NCI-H526 treated with DMSO at 0.1 percent for 48 hours (cell line): ENCODE measurements around the gene UBE2J2.

ENCODE experiments used
- DNase-seq: peaks from one replicate; lab custom pipeline; 2025; lab: John Stamatoyannopoulos, UW

UBE2J2 gene

DNA sequence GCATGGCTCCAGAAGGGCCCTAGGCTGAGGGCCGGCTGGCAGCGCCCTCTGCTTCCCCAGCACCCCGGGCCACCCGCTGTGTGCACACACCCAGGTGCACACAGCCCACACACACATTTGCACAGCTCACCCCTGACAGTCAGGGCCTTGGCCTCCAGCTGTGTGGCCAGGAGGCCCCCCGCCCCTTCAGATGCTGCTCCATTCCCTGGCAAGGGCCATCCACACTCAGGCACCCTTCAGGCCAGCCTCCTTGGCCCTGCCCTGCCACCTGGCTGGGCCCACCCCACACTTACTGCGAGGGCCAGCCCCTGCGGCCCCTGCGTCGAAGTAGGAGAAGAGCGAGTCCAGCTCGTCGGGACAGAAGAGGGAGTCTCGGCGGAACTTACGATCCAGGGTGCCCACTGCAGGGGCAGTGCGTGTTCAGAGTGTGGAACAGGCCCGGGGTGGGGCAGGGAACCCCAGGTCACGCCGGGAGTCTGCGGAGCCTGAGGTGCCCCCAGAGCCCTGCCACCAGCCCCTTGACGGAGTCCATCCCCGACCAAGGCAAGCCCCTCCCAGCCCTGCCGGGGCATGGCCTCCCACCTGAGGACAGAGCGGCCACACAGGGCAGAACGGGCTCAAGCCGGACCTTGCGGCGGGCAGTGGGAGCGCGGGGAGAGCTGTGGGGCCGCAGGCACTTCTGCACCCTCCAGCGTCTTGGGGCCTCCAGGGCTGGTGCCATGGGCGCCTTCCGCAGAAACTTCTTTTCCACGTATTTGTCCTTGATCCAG, 21.7 kb upstream of the UBE2J2 start:
- no peak for DNase-seq

DNA sequence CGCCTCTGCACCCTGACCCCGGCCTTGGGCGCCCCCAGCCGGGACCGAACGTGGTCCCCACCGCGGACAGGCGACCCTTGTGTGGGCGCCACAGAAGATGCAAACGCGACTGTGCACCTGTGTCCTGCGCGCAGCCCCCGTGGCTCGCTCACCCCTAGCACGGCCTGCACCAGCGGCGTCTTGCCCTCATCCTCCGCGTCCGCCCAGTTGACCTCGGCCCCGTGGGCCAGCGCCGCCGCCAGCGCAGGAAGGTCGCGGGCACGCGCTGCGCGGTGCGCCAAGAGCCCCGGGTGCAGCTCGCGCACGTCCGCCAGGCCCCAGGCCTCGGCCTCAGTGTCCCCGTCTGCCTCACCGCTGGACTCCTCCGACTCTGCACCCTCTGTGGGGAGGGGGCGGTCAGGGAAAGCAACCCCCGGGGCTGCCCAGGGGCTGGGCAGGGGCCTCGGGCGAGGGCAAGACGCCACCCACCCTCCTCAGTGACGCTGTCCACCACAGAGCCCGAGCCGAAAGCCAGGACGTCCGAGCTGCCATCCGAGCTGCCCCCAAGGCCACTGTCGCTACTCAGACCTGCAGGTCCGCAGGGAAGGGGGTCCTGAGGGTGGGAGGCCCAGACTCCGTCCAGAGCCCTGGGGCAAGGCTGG, 20.7 kb upstream of the UBE2J2 start:
- DNase-seq = no peak

DNA sequence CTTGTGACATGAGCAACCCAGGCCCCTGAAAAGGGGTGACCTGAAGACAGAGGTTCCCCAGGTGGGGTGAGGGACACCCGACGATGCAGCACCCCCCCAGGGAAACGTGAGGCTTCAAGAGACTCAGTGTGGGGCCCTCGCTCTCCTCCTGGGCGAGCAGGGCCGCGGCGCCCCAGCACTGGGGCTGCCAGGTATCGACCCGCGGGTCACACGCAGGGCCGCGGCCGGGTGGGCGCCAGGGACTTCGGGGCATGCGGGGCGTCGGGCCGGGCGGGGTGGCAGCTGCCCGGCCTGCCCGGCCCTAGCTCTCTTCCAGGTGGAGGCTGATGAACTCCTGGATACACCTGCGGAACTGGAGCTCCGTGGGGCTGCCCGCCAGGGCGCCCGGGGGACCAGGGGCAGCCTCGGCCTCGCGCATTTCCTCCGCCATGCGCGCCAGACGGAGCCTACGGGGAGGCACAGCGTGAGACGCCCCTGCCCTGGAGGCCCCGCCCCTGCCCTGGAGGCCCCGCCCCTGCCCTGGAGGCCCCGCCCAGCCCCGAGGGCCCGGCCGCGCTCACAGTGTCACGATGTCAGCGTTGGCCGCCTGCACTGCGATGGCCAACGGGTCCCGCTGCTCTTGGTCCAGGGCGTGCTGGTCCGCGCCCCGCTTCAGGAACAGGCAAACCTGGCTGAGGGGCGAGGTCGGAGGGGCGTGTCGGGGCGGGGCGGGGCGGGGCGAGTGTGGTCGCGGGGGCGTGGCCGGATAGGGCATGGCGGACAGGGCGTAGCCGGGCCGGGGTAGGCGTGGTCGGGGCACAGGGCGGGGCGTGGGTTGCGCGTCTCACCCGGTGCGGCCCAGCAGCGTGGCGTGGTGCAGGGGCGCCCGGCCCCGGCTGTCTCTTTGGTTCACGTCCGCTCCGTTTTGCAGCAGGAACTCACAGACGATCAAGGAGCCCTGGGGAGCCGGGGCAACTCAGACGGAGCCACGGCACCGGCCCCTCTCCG, 19.9 kb upstream of the UBE2J2 start:
- no peak for DNase-seq

DNA sequence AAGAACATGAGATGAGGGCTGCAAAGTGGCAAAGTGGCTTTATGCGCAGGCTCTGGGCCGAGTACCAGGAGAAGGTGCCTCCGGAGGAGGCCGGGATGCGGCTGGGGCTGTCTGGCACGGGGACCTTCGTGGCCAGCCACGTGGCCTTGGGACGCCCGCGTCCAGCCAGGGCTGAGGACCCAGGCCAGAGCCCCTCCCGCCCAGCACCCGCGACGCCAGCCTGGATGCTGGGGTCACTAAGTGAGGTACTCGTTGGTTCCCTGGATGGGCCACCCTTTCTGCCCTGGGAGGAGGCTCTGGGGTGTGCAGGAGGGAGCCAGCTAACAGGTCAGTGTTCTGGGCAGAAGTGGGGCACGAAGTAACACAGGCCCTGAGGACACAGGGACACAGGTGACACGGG, 19.2 kb upstream of the UBE2J2 start:
- DNase-seq = no peak

DNA sequence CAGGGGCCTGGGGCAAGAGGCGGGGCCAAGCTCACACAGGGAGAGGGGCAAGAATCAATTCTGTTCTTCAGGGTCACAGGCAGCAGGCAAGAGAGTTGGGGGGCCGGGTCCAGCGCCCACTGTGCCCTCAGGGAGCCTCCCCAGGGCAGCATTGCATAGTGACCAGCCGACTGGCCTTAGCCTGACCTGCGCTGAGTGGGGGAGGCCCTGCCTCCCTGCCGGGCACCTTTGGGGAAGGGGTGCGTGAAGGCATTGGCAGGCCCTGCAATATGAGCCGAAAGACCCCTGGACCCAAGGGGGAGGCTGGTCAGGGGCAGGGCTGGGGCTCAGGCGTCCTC, 18.8 kb upstream of the UBE2J2 start:
- no peak for DNase-seq

DNA sequence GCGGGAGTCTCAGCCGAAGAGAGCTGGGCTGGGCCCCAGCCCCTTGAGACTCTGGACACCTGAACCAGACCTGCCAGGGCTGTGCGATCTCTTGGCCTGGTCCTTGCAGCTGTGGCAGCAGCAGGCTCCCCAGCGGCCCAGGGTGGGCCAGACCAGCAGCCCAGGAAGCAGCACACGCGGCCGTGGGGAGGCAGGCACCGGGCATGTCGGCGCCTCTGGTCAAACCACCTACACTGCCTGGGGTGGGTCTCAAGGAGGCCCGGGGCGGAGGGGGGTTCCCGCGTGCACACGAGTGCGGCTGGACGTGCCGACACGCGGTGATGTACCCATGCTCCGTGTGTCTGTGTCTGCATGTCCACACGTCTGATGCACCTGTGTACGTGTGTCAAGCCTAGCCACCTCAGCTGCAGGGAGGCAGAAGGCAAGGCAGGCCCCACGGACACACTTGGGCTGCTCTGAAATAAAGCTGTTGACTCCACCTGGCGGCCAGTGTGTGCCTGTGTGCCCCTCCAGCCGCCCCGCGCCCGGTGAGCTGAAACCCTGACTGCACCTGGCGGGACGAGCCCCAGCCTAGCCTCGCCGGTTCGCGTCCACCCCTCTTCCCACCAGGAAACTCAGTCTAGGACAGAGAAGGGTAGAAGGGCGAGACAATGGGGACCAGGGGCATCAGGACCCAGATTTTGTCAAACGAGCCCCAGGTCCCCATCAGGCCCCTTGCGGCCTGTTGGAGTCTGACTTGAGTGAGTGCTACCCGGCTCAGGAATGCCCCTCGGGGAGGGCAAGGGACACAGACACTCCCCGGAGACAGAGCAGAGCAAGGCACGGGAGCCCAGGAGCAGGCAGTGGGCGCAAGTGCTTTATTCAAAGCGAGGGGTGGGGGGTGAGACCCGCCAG, 18.1 kb upstream of the UBE2J2 start:
- DNase-seq = peak; percentile 78

DNA sequence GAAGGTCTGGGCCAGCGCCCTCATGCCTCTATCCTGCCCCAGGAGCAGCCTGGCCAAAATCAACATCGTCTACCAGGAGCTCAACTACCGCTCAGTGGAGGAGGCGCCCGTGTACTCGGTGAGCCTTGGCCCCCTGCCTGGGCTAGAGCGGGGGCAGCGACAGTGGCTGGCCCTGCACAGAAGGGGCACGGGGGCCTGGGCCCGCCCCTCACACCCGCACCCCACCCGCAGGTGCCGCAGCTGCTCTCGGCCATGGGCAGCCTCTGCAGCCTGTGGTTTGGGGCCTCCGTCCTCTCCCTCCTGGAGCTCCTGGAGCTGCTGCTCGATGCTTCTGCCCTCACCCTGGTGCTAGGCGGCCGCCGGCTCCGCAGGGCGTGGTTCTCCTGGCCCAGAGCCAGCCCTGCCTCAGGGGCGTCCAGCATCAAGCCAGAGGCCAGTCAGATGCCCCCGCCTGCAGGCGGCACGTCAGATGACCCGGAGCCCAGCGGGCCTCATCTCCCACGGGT, 17.4 kb upstream of the UBE2J2 start:
- peak; percentile 11 for DNase-seq

DNA sequence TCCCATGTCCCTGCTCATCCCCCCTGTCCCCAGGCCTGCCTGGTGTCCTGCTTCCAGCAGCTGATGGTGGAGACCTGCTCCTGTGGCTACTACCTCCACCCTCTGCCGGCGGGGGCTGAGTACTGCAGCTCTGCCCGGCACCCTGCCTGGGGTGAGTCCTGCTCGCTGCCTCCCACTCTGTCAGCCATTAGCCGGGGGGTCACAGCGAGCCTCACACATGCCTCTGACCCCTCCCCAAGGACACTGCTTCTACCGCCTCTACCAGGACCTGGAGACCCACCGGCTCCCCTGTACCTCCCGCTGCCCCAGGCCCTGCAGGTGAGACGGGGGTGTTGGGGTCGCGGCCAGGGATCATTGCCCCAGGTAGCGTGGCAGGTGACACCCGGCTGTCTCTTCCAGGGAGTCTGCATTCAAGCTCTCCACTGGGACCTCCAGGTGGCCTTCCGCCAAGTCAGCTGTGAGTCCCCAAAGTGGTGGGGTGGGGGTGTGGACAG, 16.6 kb upstream of the UBE2J2 start:
- DNase-seq = peak; percentile 20

DNA sequence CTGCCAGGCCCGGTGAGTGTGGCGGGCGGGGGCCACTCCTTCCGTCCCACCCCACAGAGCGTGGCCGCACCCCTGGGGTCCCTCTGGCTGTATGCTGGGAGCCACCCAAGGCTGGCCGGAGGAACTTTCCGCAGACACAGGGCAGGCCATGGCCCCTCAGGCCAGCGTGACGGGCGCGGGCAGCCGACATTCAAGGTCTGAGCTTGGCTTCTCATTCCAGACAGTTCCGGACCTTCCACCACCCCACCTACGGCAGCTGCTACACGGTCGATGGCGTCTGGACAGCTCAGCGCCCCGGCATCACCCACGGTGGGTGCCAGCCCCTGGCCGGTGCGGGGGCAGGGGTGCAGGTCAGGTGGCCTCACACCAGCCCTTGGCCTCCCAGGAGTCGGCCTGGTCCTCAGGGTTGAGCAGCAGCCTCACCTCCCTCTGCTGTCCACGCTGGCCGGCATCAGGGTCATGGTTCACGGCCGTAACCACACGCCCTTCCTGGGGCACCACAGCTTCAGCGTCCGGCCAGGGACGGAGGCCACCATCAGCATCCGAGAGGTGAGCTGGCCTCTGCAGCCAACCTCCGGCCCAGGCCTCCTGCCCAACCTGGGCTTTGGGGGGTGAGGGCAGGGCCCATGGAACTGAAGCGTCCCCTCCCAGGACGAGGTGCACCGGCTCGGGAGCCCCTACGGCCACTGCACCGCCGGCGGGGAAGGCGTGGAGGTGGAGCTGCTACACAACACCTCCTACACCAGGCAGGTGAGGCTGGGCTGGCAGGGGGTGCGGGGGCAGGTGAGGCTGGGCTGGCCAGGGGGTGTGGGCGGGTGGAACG, 13.8 kb upstream of the UBE2J2 start:
- DNase-seq = no peak

DNA sequence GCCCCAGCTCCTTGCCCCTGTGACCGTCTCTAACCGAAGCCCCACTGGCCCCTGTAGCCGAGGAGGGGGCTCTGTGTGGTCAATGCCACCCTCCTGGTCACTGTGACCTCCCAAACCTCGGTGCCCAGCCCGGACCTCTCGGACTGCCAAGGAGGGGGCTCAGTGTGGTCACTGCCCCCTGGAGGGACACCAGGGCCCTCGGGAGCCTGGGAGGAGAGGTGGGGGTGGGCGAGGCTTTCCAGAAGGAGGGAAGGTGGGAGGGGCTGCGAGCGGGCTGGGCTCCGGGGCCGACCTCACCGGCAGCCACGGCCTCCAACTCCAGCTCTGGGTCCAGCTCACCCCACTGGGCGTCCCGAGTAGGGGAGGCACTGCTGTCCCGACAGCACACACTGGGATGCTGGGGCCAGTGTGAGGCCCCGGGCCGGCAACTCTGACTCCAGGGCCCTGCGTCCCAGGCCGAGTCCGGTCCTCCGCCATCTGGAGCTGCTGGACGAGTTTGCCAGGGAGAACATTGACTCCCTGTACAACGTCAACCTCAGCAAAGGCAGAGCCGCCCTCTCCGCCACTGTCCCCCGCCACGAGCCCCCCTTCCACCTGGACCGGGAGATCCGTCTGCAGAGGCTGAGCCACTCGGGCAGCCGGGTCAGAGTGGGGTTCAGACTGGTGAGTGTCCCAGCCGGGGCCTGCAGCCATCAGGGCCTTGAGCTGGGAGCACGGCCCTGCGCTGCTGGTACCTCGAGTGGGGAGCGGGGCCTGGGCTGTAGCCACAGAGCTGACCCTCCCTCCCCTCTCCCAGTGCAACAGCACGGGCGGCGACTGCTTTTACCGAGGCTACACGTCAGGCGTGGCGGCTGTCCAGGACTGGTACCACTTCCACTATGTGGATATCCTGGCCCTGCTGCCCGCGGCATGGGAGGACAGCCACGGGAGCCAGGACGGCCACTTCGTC, 12.9 kb upstream of the UBE2J2 start:
- DNase-seq = no peak

DNA sequence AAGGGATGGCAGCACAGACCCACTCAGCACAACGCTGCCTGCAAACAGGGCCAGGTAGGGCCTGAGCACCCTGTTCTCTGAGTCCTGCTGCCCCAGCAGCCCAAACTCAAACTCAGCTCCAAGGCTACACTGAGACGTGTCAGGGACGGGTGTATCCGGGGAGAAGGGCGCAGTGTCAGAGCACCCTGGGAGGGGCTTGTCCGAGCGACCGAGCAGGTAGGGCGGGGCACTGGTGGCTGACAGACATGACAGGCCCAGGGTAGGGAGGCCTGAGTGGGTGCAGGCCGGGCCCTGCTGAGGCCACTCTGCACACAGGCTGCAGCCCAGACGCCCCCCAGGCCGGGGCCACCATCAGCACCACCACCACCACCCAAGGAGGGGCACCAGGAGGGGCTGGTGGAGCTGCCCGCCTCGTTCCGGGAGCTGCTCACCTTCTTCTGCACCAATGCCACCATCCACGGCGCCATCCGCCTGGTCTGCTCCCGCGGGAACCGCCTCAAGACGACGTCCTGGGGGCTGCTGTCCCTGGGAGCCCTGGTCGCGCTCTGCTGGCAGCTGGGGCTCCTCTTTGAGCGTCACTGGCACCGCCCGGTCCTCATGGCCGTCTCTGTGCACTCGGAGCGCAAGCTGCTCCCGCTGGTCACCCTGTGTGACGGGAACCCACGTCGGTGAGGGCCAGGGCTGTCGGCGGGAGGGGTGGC, 12.1 kb upstream of the UBE2J2 start:
- no peak for DNase-seq

DNA sequence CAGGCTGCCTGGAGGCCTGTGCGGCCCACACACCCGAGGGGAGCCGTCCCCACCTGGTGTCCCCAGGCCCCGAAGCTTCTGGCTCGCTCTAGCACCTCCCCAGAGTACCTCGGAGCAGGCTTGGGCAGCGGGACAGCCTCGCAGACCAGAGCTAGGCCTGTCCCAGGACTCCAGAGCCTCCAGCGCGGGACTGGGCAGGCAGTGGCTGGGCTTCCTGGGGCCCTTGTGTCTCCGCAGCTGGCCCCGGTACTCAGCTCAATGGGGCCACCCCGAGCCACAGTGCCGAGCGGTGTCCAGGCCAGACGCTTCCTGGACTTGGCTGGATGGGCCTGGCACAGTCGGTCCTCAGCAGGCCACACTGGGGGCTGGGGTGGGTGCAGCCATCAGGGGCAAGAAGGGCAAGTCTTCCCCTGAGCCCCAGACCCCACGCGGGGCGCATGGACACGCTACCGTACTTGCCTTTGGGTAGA, 11.5 kb upstream of the UBE2J2 start:
- DNase-seq = no peak

DNA sequence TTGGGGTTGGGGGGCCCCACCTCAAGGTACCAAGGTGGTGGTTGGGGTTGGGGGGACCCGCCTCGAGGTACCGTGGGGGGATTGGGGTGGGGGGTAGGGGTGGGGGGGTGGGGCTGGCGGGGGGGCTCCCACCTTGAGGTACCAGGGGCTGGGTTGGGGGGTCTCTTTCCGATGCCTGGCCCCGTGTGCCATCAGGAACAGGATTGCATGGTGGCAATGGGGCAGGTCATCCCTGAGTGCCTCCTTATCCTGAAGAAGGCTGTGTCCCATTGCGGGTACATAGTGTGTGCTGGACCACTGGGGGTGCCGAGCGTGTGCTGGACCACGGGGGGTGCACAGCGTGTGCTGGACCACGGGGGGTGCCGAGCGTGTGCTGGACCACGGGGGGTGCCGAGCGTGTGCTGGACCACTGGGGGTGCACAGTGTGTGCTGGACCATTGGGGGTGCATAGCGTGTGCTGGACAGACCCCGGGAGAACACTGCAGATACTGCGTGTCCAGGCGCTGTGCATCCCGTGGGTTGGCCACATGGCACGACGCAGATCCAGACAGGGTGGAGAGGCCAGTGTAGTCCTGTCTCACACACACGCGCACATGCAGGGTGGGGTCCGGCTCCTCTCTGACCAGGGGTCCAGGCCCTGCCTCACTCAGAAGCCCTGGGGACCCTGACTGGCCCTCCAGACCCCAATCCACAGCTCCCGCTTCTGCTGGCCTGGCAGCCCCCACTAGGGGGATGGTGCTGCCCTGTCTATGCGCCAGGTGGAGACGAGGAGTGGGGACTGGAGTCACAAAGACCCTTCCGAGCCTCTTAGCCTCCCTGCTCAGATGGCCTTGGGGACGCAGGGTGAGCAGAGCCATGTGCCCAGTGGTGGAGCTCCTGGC, 10.8 kb upstream of the UBE2J2 start:
- DNase-seq = no peak

DNA sequence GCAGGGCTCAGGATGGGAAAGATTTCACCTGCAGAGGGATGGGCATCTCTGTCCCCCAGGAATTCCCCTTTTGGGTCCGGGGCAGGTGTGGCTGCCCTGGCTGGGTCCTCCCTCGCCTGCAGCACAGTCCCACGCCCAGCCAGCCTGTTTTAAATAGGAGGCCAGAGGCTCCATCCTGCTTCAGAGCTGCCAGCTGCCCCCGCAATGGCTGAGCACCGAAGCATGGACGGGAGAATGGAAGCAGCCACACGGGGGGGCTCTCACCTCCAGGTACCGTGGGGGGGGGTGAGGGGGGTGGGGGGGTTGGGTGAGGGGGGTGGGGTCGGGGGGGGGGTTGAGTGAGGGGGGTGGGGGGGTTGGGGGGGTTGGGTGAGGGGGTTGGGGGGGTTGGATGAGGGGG, 10.2 kb upstream of the UBE2J2 start:
- DNase-seq = peak; percentile 10

DNA sequence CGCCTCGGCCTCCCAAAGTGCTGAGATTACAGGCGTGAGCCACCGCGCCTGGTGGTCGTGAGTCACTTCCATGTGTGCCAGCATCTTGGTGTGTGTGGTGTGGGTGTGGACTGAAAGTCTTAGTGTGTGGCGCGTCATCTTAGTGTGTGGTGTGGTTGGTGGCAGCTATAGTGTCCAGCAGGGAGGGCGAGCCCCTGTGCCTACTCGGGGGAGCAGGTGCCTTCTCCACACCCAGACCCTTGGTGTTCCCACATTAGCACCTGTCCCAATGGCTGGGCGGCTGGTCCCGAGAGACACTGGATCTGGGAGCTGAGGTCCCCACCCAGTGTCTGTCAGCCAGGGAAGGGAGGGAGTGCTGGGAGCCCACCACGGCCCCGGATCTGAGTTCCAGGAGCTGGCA, 9.3 kb upstream of the UBE2J2 start:
- no peak for DNase-seq

DNA sequence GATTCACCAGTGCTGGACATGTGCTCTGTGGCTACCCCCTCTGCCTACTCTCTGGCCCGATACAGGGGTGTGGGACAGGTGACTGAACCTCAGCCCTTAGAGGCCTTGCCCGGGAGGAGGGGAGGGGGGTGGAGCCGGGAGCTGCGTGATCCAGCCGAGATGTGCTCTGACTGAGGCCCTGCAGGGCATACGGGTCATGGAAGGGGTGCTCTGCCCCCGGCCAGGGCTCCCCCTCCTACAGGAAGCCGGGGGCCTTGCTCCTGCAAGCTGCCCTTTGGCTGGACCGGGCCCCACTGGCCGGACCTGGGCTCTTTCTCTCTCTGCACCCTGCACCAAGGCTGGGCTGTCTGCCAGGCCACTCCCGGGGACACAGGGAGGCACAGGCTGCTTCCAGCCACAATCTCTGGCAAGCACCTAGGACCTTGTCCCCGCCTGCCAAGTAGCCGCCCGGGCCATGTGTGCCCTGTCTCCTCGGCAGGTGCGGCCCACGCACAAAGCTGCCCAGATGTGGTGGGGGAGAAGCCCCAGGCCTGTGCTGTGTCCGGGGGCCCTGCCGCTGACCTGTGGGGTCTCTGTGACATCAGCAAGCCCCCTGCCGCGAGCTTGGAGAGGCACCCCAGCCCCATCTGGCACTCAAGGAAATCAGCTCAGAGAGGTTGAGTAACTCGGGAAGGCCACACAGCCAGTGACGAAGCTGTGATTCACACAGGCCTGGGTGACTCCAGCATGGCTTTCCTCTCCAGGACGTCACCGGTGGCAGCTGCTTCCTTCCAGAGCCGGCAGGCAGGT, 8.1 kb upstream of the UBE2J2 start:
- DNase-seq = no peak
